GM21447 (cell line): ENCODE results near the gene RHBDD2.
"Not testable (repeated sequence)": the region's sequence is repeated elsewhere in the genome, so short reads cannot be mapped to it uniquely, and the experiment has no call there.

ENCODE experiments used
- ATAC-seq: cut with Tn5 transposase; IDR thresholded peaks from one replicate; pipeline ENCODE4 v1.9.1; 2021; ENCODE audit not compliant: unreplicated experiment

The RHBDD2 gene

DNA sequence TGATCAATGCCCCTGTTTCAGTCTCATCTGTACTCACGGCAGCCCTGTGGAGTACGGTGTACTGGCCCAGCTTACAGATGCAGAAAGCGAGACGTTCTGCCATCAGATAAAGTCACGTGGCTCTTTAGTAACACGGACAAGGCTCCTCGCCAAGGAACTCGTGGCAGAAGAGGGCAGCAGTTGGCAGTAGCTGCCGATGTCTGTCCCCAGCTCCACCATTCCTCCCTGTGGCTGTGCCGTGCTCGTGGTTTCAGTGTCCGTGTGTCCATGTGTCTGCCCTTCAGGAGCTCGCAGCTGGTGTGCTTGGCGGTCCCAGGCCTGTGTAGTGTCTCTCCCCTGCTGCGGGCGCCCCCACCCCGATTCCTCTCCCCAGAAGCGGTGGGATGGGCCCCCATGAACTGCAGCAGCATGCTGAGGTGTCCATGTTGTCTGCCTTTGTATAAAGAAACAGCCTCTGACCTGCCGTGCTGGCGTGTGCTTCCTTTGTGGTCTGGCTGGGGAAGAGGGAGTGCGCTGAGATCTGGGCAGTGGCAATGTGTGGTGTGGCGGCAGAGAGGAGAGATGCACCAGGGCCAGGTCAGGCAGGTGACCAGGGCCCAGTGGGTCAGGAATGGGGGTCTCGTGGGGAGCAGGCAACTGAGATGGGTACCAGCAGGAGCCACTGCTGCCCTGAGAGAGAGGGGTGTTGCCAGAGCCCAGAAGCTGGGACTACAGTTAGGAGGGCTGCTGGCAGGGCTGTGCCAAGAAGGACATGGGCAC, 9.8 kb downstream of the RHBDD2 start:
- ATAC-seq = no peak

DNA sequence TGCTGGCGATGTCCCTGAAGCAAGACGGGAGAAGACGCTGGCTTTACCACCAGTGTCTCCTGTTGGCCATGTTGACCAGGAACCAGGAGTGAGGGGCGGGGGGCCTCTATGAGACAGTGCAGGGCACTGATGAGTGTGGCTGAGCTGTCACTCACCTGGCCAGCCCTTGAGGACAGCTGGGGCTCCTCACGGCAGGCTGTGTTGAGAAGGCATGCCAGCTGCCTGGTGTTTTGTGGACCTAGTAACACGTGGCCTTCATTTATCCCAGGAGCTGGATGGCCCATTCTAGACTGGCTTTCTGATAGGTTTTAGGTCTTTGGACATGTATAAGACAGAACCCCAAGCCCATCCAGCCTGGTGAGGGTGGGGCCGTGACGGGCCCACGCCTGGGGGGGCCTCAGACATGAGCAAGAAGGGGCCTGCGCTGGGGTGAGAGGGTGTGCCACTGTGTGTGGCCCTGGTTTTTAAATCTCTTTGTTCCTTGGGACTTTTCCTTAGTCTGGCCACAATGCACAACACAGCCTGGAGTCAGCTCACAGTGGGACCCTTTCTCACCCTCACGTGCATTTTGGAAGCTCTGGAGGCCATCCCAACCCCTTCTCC, 10.5 kb downstream of the RHBDD2 start:
- ATAC-seq = no peak

DNA sequence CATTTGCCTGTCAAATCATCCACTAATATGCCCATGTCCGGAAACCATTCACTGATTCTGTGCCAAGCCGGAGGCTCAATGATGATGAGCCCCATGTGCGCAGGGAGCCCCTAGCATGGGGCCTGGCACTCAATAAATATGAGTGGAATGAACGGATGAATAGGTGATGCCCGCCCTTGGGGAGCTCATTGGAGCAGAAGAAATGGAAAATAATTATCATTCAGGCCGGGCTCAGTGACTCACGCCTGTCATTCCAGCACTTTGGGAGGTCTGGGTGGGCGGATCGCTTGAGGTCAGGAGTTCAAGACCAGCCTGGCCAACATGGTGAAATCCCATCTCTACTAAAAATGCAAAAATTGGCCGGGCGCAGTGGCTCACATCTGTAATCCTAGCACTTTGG, 11.0 kb downstream of the RHBDD2 start:
- ATAC-seq = no peak

- not testable (repeated sequence) for ATAC-seq
Measured at GRCh38 chr7:75891237-75891636, 12.4 kb downstream of the RHBDD2 start.

- no peak for ATAC-seq
Measured at GRCh38 chr7:75891815-75892411, 13.1 kb downstream of the RHBDD2 start.

DNA sequence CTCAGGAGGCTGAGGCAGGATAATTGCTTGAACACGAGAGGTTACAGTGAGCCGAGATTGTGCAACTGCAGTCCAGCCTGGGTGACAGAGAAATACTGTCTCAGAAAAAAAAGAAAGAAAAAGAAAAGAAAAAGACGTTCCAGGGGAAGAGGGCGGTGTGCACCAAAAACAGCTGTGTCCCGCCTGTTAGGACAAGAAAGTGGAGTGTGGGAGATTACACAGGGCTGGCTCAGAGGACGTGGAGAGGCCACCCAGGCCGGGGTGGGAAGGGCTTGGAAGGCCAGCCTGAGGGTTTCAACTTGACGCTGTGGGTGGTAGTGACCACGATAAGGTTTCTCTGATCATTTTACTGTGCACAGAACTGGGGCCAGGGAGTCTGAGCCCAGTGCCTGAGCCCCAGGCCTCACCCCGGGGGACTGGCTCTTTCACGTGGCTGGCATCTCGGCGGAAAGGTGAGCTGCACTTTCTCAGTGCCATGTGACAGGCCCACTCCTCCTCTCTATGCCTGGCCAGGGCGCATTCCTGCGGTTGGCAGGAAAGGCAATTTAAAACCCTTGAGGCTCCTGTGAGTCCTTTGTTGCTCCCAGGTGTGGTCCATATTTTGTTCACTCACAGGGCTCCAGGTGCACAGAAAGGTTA, 13.9 kb downstream of the RHBDD2 start:
- ATAC-seq = no peak

DNA sequence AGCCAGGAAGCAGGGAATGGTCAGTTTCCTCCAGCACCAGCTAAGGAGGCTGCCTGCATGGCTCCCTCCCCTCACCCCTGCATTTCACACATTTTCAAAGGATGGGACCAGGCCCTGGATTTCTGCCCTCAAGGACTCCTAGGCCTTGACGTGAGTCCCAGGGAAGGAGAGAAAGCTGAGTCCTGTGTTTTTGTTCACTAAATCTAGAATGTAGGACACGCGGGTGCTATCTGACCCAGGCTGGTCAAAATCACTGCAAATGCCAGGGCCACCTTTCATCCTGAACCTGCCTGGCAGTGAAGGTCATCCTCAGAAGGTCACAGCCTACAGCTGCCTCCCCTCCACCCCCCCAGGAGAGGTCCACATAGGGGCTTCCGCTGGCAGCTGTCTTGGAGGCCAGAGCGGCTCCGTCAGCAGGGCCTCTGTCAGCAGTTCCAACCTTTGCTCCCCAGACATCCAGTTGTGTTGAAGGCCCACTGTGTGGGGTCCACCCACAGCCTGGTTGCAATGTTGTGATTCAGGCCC, 18.0 kb downstream of the RHBDD2 start:
- ATAC-seq = no peak

DNA sequence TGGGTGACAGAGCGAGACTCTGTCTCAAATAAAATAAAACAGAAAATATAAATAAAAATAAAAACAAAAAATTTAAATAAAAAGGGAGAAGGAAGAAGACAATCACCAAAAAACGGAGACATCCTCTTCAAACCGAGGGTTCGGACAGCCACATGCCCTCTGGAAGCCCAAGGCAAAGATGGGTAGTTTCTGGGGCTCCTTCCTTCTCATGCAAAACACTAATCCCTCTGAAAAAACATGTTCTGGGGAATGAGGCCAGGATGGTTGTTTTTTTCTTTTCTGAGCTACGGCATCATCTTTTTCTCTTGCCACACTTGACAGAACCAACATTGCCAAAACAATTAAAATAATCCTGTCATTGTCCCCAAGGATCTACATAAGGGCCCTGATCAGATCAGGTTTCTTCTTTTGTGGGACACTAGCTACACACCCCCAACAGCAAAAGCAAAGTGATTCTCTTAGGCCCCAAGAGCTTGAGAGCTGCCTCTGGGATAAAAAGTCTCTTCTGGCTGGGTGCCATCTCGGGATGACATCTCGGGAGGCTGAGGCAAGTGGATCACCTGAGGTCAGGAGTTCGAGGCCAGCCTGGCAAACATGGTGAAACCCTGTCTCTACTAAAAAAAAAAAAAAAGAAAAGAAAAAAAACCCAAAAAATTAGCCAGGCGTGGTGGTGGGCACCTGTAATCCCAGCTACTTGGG, 21.9 kb downstream of the RHBDD2 start:
- no peak for ATAC-seq

DNA sequence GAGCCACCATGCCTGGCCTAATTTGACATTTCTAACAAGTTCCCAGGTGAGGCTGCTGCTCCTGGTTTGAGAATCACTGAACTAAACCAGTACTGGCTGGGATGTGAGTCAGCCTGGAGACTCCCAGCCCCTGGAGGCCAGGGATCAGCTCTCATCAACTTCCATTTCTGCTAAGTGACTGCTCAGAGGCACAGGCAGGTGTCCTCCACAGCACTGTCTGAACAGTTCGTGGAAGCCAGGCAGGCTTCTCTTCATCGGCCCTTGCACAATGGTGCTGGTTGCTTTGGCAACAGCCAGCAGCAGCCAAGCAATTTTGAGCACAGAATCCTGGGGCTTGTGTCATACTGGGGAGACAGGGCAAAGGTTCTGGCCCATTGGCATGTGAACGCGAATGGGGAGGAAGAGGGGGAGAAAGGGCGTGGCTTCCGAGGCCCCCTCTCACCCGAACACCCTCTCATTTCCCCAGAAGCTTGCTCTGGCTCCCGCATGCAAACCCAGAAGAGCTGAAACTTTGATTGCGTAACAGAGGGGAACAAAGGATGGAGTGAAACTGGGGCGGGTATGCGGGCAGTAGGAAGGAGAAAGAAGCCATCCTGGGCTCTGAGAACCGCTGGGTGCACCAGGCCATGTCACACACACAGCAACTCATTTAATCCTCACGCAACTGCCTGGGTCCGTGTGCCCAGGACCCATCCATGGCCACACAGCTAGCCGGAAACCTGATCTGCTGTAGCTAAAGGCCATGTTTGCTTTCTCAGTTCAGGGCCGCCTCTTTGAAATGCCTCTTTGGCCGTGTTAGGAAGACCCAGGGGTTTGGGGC, 27.2 kb downstream of the RHBDD2 start:
- ATAC-seq = no peak

- no peak for ATAC-seq
Measured at GRCh38 chr7:75906991-75907667, 28.3 kb downstream of the RHBDD2 start.

GRCh38 chr7:75907668-75908039, 28.8 kb downstream of the RHBDD2 start:
- ATAC-seq = not testable (repeated sequence)

GRCh38 chr7:75909521-75910132, 30.8 kb downstream of the RHBDD2 start:
- ATAC-seq = no peak

- ATAC-seq = not testable (repeated sequence)
Measured at GRCh38 chr7:75911186-75911585, 32.4 kb downstream of the RHBDD2 start.

DNA sequence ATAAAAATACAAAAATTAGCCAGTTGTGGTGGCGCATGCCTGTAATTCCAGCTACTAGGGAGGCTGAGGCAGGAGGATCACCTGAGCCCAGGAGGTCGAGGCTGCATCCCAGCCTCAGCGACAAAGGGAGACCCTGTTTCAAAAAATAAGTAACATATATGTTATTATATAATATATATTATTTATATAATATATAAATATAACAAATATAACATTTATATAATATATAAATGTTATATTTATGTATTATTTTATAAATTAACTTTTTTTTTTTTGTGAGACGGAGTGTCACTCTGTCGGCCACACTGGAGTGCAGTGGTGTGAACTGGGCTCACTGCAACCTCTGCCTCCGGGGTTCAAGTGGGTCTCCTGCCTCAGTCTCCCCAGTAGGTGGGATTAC, 34.6 kb downstream of the RHBDD2 start:
- no peak for ATAC-seq

DNA sequence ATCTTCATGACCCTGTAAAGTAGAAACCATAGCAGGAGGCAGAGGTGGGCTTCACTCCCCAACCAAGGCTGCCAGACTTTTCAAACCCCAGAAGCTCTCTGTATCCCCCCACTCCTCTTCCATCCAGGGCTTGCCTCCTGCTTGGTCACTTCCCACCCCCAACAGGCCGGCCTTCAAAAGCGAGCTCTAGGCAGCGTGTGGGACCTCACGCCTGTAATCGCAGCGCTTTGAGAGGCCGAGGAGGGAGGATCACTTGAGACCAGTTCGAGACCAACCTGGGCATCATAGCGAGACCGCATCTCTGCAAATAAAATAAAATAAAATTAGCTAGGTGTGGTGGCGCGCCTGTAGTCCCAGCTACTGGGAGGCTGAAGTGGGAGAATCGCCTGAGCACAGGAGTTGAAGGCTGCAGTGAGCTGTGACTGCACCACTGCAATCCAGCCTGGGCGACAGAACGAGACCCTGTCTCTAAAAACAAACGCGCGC, 35.4 kb downstream of the RHBDD2 start:
- ATAC-seq = no peak

DNA sequence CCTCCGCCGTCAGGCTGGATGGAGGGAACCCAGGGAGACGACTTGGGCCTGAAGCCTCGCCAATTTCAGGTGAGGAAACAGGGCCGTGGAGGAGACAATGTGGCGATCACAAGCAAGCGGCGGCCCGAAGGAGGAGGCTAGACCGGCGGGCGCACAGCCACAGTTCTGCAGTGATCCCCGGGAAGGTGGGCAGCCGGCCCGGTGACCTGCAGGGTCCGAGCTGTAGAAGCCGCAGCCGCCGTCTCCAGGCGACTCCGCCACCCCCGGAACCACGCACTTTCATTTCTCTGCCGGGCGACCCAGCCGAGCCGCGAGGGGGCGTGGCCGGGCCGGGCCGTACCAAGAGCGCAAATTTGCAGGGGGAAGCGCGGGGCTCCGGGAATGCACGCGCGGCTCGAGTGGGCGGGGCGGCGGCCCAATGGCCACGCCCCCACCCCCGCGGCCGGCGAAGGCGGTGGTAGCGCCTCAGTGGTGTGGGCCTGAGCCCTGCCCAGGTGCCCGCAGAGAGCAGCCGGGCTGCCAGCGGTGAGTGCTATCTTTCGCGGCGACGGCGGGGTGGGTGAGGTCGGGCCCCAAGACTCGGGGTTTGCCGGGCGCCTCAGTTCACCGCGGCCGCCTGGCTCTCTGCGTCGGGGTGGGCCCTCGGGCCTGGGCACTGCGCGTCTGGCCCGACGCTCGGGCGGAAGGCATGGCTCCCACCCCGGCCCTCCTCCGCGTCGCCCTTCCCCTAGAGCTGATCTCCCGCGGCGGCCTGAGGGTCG, 36.0 kb downstream of the RHBDD2 start, which contains the start of gene POR:
Gene POR (plus strand): TSS at position 501 of the 761 bp plus-strand sequence. CDS start 38,847 bp downstream, outside the sequence.
- peak; percentile 75 for ATAC-seq

- no peak for ATAC-seq
Measured at GRCh38 chr7:75915416-75916156, 36.8 kb downstream of the RHBDD2 start.
